ACHN (cell line): ENCODE data around the gene EIF1AY.
"Not testable (repeated sequence)": the region's sequence is repeated elsewhere in the genome, so short reads cannot be mapped to it uniquely, and the experiment has no call there.

Experiments
- DNase-seq: peaks from one replicate; pipeline ENCODE4 v3.0.0-alpha.2; 2015
- in situ Hi-C: cut with HindIII; loops from 2 replicates; pipeline ENCODE4 v1.10.0; 2017; ENCODE audit warnings: low sequenced_read_pairs, low pct_ligation_motif_present, low pct_unique_long_range_greater_than_20kb

The EIF1AY gene, protein sequence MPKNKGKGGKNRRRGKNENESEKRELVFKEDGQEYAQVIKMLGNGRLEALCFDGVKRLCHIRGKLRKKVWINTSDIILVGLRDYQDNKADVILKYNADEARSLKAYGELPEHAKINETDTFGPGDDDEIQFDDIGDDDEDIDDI

DNA sequence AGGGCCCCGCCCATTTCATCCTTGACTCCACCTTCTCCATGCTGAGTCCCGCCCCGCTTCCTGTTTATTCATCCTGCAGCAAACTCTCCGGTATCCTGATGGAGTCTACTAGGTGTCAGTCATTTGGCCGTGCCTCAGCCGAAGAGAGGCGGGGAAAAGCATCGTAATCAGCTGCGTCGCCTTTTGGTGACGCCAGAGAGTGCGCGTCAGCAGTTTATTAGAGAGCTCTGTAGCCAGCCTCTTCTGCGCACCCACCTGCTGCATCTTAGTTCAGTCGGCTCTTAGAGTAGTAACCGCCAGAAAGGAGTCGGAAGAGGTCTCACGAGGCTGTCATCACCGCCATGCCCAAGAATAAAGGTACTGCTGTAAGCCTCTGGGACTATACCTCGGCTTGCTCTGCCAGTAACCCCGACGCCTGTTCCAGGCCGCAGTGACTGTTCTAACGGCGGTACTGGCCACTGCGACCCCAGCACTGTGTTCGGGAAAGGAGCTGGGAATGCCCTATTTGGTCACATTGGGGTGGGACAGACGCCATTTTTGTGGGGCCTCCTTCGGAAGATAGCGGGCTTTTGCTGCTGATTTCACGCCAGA, at the start of gene EIF1AY:
TSS of gene EIF1AY (plus strand) at position 246 of the 591 bp plus-strand sequence. CDS start at position 342, 96 bp downstream.
- in situ Hi-C loops: no loop called here
- no peak for DNase-seq

DNA sequence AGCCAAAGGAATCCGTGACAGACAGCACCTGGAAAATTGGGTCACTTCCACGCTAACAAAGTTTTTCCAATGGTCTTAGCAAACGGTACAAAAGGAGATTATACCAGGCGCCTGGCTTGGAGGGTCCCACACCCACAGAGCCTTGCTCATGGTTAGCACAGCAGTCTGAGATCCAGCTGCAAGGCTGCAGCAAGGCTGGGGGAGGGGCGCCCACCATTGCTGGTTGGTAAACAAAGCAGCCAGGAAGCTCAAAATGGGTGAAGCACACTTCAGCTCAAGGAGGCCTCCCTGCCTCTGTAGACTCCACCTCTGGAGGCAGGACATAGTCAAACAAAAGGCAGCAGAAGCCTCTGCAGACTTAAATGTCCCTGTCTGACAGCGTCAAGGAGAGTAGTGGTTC, 47.1 kb upstream of the EIF1AY start:
- DNase-seq: no peak
- in situ Hi-C loops: no loop called here

DNA sequence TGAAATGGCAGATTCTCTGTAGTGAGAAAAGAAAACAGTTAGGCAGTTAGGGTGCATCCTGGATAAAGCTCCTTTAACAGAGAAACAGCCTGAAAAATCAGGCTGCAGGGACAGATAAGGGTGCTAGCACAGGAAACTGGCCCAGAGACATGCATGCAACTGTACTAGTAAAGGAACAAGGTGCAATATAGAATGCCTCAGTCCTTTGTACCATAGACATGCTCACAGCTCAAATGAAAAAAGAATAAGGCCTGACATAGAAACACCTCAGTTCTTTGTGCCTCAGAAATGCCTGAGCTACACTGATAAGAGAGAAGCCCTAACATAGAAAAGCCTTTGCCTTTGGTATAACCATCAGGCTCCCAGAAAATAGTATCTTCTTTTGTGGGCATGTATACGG, 37.4 kb upstream of the EIF1AY start:
- DNase-seq: no peak
- in situ Hi-C loops: no loop called here

DNA sequence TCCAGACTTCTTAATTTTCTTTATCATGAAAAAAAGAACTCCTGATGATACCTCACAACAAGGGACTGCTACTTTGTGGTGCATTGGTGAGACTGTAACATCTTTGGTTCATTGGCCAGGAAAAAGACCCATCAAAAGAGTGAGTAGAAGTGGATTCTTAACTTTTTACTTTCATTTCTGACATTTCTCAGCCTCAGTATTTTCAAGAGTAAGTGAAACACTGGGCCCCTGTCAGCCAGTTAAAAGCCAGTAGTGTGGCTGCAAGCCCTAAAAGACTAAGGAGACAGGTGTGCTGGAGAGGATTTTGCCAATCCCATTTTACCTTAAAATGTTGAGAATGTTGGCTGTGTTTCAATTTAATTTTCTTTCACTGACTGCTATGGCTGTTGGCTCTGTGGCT, 36.6 kb upstream of the EIF1AY start:
- DNase-seq: no peak
- in situ Hi-C loops: no loop called here

DNA sequence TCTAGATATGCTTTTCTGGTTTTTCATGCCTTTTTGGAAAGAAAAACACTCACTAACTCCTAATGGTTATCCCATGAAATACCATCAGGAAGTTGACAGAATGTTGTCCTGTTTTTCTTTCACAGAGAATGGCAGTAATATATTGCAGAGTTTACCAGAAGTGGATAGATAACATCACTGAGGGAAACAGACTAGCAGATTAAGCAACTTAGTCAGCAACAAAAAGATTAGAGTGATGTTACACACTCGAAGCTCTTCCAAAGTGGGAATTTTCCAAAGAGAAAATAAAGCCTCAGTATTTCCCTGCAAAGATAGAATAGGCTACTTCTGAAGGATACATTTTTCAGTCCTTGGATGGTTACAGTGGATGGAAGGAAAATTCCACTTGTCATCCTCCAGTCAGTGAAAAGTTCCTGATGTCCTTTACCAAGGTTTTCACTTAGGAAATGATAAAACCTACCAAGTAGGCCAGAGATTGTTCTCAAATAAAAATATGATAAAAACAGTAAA, 31.1 kb upstream of the EIF1AY start:
- DNase-seq: no peak
- in situ Hi-C loops: no loop called here

DNA sequence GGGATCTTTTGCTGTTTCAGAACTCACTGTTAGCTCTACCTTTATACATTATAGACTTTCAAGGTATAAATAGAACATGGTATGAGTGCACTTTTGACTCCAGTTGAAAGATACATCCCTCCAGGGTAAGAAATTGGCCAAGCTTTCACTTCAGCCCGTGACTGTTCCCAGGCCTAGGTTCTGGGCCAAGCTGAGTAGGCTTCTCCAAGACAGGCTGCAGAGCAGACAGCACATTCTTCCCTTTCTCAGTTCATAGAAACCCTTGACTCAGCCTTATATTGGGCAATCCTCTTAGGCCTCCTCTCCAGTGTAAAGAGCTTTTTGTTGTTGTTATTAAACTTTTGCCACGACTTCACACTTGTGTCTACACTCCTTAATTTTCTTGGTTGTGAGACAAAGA, 29.5 kb upstream of the EIF1AY start:
- in situ Hi-C loops: no loop called here
- DNase-seq: no peak

DNA sequence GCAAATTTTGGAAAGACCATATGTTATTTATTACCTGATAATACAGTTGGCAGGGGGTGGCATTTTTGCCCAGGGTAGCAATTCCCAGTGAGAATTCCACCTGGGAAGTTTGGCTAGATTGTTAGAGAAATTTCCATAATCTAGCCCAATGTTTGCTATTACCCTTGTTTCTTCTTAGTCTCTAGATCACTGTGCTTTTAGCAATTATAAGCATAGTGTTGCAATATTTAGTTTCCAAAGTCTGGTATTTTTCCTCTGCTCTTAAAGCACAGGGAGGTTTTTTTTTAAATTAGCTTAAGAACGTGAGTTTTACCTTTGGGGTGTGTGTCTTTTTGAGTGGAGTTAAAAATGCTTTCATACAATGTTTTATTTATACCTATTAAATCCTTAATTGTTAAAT, 26.3 kb upstream of the EIF1AY start:
- DNase-seq: no peak
- in situ Hi-C loops: no loop called here

DNA sequence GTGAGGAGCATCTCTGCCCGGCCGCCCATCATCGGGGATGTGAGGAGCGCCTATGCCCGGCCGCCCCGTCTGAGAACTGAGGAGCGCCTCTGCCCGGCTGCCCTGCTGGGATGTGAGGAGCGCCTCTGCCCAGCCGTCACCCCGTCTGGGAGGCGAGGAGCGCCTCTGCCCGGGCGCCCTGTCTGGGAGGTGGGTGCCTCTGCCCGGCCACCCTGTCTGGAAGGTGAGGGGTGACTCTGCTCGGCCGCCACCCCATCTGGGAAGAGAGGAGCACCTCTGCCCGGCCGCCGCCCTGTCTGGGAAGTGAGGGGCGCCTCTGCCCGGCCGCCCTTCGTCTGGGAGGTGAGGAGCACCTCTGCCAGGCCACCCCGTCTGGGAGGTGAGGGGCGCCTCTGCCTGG, 23.7 kb upstream of the EIF1AY start:
- in situ Hi-C loops: no loop called here
- no peak for DNase-seq

DNA sequence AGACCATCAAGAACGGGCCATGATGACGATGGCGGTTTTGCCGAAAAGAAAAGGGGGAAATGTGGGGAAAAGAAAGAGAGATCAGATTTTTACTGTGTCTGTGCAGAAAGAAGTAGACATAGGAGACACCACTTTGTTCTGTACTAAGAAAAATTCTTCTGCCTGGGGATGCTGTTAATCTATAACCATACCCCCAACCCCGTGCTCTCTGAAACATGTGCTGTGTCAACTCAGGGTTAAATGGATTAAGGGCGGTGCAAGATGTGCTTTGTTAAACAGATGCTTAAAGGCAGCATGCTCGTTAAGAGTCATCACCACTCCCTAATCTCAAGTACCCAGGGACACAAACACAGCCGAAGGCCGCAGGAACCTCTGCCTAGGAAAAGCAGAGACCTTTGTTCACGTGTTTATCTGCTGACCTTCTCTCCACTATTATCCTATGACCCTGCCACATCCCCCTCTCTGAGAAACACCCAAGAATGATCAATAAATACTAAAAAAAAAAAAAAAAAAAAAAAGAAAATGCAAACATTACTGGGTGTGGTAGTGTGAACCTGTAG, 22.7 kb upstream of the EIF1AY start:
- in situ Hi-C loops, DNase-seq: not testable (repeated sequence)

DNA sequence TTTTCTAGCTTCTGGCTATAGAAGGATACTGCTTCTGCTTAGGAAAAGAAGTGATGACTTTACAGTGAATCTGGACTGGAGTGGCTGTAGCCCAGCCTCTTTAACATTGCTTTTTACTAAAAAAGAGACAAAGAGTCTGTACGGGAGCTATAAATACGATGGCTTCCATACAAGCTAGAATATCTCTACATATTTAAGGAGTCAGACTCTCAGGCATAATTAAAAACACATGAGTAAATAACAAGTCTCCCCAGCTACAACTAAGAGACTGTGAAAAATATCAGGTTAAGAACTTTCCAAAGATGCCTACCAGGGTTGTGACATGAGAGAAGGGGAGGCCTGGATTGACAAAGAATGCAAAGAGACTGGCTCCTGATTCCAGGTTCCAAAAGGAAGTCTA, 19.8 kb upstream of the EIF1AY start:
- in situ Hi-C loops: no loop called here

DNA sequence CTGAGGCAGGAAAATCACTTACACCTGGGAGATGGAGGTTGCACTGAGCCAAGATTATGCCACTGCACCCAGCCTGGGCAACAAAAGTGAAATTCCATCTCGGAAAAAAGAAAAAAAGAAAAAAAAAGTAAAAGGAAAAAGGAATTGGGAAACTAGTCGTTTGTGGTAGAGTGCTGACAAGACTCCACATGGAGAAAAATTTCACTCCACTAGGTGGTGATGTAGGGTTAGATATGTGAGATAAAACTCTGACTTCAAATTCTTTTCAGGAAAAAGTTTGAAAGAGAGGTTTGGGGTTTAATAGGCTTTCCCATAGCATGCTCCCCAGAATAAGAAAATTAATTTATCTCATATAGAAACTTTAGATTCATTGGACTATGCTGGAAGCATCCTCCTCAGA, 16.9 kb upstream of the EIF1AY start:
- no peak for DNase-seq
- in situ Hi-C loops: no loop called here

More for the DNA sequence above, 19.8 kb upstream of the EIF1AY start:
- no peak for DNase-seq

DNA sequence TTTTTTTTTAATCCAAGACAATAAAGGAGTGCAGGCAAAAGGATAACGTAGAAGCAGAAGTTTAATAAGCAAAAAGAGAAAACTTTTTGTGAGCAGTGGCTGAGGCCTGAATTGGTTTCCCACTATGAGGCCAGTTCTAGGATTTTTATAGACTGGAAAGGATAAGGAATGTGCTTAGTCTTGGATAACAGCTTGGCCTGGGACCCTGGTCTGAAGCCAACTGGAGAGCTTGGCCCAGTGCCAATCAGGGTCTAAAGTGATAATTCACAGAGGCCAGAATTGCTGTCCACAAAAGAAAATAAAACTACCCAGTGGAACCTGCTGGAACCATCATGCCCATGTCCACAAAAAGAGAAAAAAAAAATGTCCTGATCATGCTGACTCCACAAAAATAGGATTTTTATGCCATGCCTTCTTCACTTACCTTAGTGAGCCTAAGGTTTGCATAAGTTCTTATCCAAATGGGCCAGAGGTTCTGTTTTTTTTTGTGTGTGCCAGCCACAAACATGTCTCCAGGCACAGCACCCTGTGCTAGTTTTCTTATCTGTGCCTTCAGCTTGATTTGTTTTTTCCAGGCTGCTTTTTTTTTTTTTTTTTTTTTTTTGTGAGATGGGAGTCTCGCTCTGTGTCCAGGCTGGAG, 15.6 kb upstream of the EIF1AY start:
- in situ Hi-C loops: no loop called here
- no peak for DNase-seq

DNA sequence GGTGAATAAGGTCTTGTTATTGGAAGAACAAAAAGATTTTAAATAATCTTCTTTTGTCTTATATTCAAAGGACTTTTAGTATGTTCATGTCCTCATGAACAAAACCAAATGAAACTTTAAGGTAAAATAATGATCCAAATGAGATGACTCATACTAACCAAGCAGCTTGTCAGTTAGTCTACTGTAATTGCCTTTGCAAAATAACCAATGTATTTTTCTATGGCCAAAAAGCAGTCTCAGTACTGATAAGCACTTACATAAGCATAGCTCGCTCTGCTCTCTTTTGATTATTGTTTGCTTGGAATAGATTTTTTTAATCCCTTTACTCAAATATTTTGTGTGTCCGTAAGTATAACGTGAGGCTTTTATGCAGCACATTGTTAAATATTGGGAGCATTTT, 4.3 kb upstream of the EIF1AY start:
- DNase-seq: no peak
- in situ Hi-C loops: no loop called here

DNA sequence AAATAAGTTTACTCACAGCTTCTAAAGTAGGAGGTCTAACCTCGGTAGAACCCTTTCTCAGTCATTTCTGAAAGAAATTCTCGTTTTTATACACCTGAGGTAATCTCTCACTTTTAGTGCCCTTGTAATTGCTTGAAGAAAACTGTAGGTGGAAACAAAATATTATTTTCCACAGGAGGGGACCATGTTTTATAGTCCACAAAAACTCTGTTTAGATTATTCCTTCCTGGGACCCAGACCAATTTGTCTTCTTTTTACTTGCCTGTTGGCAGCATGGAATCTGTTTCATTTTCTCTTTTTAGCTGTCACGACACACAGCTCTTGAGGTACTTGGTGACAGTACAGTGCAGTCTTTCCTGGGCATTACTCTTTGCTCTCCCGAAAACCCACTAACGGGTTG, 930 bp downstream of the EIF1AY start:
- DNase-seq: no peak
- in situ Hi-C loops: no loop called here

DNA sequence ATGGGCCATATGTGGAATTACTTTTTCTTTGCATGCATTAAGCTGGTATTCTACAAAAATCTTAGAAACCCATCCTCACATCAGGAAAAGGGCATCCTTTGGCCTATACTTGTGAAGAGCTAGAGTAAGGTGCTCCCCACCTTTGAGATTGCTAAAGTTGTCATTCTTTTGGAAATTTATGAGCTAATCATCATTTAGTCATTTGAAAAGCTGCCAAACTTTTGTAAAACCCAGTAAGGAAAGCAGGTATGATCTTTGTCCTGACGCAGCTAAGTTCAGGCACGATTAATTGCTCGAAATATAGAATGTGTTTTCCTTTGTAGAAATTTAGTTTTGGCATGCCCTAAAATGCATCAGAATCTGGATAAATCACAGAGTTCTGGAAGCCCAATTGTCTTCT, 2.6 kb downstream of the EIF1AY start:
- DNase-seq: no peak
- in situ Hi-C loops: no loop called here

DNA sequence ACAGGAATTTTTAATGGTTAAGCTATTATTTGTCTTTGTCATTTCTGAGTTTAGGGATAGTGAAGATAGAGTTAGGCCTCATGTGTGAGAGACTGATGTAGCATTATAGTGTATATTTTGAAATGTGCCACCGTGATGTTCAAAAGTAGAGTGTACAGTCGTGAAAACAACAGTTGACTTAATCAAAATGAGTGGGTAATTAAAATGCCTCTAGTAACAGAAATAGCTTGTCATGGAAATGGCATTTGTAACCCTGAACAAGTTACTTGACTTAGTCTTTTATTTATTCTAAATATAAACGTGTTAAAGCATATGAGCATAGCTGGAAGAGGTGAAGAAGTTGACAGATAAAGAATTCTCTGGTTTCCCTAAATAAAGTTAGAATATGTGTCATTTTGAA, 6.1 kb downstream of the EIF1AY start:
- in situ Hi-C loops: no loop called here

DNA sequence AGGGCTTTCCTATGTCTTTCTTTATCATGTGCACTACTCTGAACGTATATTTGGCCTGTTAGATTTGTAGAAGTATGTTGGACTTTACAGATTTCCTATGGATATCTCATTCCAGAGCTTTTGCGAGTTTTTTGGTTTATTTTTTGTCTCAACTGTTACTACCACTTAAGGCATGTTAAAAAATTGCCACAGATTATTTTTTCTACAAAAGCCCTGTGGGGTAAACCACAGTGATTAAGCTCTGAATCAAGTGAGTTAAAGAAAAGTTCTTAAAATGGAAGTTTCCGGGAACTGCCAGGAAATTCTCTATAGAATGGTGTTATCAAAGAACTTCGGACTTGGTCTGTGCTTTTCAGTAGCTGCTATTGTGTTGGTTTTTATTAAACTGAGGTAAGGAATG, 10.6 kb downstream of the EIF1AY start:
- in situ Hi-C loops: no loop called here
- no peak for DNase-seq

More for the DNA sequence above, 6.1 kb downstream of the EIF1AY start:
- DNase-seq: no peak
